Measurements from ENCODE around the gene RAB1A. TPM values are rescaled to one million over a fixed set of nuclear protein-coding genes. Genes with fewer than 3 reads are reported as not detected.

Gene RAB1A
- total and polyA plus RNA-seq, 2 of the 13 experiments (the other 11 are each of a cell fraction or from before 2014, with no cell fraction given) = 206 to 226 TPM

DNA sequence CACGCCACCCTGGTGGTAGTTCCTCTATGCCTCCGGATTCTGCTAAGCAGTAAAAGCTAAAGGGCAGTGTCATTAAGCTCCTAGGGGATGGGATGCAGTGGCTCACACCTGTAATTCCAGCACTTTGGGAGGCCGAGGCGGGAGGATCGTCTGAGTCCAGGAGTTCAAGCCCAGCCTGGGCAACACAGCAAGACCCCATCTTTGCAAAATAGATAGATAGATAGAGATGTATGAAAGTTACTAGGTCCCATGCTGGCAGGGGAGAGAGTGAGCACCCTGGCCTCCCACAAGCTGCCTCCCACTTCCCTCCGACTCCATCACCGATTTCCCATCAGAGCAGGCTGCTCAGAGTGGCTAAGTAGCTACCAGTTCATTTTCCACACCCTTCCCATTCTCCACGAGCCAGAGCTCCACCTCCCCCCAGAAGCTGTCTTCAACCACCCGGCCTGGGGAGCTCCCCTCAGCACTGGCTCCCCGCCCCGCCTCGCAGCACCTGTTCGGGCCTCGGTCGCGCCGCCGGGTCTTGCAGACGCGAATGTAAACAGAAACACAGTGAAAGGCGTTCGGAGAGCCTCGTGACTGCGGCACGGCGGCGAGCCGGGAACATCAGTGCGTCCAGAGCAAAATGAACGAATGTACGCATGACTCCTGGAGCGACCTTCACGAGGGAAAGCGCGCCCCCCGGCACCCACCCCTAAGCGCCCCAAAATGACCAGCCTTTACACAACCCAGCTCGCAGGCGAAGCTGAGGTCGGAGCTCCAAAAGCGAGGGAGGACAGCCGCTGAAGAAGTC is 74.3 kb downstream of the RAB1A start (continued):
- TF ChIP-seq, protein P1, sequence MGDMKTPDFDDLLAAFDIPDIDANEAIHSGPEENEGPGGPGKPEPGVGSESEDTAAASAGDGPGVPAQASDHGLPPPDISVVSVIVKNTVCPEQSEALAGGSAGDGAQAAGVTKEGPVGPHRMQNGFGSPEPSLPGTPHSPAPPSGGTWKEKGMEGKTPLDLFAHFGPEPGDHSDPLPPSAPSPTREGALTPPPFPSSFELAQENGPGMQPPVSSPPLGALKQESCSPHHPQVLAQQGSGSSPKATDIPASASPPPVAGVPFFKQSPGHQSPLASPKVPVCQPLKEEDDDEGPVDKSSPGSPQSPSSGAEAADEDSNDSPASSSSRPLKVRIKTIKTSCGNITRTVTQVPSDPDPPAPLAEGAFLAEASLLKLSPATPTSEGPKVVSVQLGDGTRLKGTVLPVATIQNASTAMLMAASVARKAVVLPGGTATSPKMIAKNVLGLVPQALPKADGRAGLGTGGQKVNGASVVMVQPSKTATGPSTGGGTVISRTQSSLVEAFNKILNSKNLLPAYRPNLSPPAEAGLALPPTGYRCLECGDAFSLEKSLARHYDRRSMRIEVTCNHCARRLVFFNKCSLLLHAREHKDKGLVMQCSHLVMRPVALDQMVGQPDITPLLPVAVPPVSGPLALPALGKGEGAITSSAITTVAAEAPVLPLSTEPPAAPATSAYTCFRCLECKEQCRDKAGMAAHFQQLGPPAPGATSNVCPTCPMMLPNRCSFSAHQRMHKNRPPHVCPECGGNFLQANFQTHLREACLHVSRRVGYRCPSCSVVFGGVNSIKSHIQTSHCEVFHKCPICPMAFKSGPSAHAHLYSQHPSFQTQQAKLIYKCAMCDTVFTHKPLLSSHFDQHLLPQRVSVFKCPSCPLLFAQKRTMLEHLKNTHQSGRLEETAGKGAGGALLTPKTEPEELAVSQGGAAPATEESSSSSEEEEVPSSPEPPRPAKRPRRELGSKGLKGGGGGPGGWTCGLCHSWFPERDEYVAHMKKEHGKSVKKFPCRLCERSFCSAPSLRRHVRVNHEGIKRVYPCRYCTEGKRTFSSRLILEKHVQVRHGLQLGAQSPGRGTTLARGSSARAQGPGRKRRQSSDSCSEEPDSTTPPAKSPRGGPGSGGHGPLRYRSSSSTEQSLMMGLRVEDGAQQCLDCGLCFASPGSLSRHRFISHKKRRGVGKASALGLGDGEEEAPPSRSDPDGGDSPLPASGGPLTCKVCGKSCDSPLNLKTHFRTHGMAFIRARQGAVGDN (CRISPR knock-in tag; IDR thresholded peaks at IDR 0.05) = peak; percentile 94; the same call in 1 of the 2 replicates
- TF ChIP-seq HNRNPK (IDR thresholded peaks at IDR 0.05; ENCODE audit: low read depth, low read length, poor library complexity, severe bottlenecking) (no peak), HNRNPLL (IDR thresholded peaks at IDR 0.05; ENCODE audit: low read depth, low read length, poor library complexity, severe bottlenecking) (no peak), EP300 (IDR thresholded peaks at IDR 0.05; ENCODE audit: low read depth in 2 of 2, low read length in 2 of 2) (no peak), EP300 (CRISPR knock-in tag; IDR thresholded peaks at IDR 0.05; ENCODE audit: borderline replicate concordance) (no peak), ZNF430 (CRISPR knock-in tag; IDR thresholded peaks at IDR 0.05) (peak; percentile 78; the same call in 1 of the 2 replicates), ZIK1 (CRISPR knock-in tag; IDR thresholded peaks at IDR 0.05; ENCODE audit: borderline replicate concordance, low read depth) (no peak), ZNF383 (CRISPR knock-in tag; IDR thresholded peaks at IDR 0.05; ENCODE audit: borderline replicate concordance) (no peak), TBL1XR1 (IDR thresholded peaks at IDR 0.05; ENCODE audit: borderline replicate concordance, low read length, partially characterized antibody) (no peak), RBAK (CRISPR knock-in tag; IDR thresholded peaks at IDR 0.05) (no peak), KMT2B (CRISPR knock-in tag; IDR thresholded peaks at IDR 0.05) (no peak), ZNF782 (CRISPR knock-in tag; IDR thresholded peaks at IDR 0.05; ENCODE audit: borderline replicate concordance) (no peak), ZNF160 (CRISPR knock-in tag; IDR thresholded peaks at IDR 0.05) (peak; percentile 13; the same call in 1 of the 2 replicates), NFYB (CRISPR knock-in tag; IDR thresholded peaks at IDR 0.05) (no peak), PHF8 (CRISPR knock-in tag; IDR thresholded peaks at IDR 0.05) (no peak; the same call in 1 of the 2 replicates), TBX2 (CRISPR knock-in tag; IDR thresholded peaks at IDR 0.05; ENCODE audit: borderline replicate concordance) (peak; percentile 34; the same call in 1 of the 2 replicates), ZNF567 (CRISPR knock-in tag; IDR thresholded peaks at IDR 0.05; ENCODE audit: borderline replicate concordance) (no peak), SALL1 (CRISPR knock-in tag; IDR thresholded peaks at IDR 0.05) (peak; percentile 83; the same call in 1 of the 2 replicates), ISL2 (CRISPR knock-in tag; IDR thresholded peaks at IDR 0.05) (no peak), KDM3A (CRISPR knock-in tag; IDR thresholded peaks at IDR 0.05; ENCODE audit: low read depth) (no peak), MIXL1 (CRISPR knock-in tag; IDR thresholded peaks at IDR 0.05) (no peak), MAFF (IDR thresholded peaks at IDR 0.05; ENCODE audit: low read depth, low read length) (no peak)
- TF ChIP-seq, protein P2, sequence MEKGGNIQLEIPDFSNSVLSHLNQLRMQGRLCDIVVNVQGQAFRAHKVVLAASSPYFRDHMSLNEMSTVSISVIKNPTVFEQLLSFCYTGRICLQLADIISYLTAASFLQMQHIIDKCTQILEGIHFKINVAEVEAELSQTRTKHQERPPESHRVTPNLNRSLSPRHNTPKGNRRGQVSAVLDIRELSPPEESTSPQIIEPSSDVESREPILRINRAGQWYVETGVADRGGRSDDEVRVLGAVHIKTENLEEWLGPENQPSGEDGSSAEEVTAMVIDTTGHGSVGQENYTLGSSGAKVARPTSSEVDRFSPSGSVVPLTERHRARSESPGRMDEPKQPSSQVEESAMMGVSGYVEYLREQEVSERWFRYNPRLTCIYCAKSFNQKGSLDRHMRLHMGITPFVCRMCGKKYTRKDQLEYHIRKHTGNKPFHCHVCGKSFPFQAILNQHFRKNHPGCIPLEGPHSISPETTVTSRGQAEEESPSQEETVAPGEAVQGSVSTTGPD (CRISPR knock-in tag; IDR thresholded peaks at IDR 0.05) = no peak
- TF ChIP-seq, protein P3, sequence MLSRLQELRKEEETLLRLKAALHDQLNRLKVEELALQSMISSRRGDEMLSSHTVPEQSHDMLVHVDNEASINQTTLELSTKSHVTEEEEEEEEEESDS (CRISPR knock-in tag; IDR thresholded peaks at IDR 0.05; ENCODE audit: borderline replicate concordance) = no peak; the same call in 1 of the 2 replicates
- TF ChIP-seq, protein P4, sequence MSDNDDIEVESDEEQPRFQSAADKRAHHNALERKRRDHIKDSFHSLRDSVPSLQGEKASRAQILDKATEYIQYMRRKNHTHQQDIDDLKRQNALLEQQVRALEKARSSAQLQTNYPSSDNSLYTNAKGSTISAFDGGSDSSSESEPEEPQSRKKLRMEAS (IDR thresholded peaks at IDR 0.05) = peak; percentile 49; the same call in 1 of the 2 replicates
